ENCODE results near the gene AP3M1.
"Not testable (repeated sequence)": the region's sequence is repeated elsewhere in the genome, so short reads cannot be mapped to it uniquely, and the experiment has no call there.

AP3M1 gene

DNA sequence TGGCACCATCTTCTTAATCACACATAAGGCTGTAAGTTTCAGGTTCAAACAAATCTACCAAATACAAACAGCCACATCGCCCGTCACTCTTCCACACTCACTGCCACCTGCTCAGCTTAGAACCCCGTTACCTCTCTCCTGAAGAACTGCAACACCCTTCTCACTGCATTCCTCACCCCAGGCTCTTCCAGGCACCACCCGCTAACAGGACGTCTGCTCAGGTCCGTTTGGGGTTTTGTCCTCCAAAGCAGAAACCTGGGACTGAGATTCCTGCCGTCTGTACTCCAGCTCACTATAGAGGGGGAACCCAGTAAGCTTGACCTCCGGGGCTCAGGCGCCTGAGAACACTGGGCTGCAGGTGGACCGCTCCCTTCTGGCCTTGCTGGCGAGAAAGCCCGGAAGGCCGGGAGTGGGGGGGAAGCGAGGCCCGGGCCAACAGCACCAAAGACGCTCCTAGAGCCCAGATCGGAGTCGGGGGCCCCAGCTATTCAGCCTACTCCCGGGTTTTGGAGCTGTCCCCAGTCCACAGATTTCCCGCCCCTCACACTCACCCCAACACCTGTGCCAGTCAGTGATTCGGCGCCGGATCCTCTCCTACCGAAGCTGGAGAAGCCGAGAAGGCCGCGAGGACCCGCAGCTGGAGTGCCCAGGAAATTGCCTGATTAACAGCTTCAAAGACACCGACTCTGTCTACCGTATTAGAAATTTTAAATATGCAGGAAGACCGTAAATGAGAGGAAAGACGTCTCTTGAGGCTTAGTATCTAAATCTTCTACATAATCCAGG, at the start of gene AP3M1:
TSS of gene AP3M1 (minus strand) at position 625 of the 786 bp plus-strand sequence. CDS start 12,449 bp downstream, outside the sequence.
- no peak for DNase-seq
- in situ Hi-C loops (cut with MboI; ENCODE audit: low pct_unique_long_range_greater_than_20kb, low sequenced_read_pairs): no loop called here

GRCh38 chr10:74199315-74199714, 48.7 kb upstream of the AP3M1 start:
- in situ Hi-C loops (cut with MboI; ENCODE audit: low pct_unique_long_range_greater_than_20kb, low sequenced_read_pairs): no loop called here

DNA sequence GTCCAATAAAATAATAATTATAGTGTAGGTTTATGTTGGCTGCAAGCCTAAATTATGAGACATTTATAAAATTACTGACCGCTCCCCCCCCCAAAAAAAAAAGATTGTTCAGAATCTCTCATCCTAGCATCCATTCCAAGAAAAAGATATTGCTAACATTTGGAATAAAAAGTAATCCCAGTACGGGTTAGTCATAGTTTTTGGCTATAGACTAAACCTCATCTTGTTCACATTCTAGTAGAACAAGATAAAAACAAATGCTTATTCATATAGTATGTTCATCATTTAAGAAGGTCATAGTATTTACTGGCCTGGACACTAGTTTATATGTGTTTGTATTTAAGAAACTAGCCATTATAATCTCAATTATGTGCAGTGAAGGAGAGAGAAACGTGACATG, 44.4 kb upstream of the AP3M1 start:
- in situ Hi-C loops (cut with MboI; ENCODE audit: low pct_unique_long_range_greater_than_20kb, low sequenced_read_pairs): no loop called here
- no peak for DNase-seq

More at GRCh38 chr10:74199315-74199714, 48.7 kb upstream of the AP3M1 start:
- DNase-seq: no peak

- in situ Hi-C loops (cut with MboI; ENCODE audit: low pct_unique_long_range_greater_than_20kb, low sequenced_read_pairs): no loop called here
- no peak for DNase-seq
These were observed 43.9 kb upstream of the AP3M1 start for GRCh38 chr10:74194545-74194944.

DNA sequence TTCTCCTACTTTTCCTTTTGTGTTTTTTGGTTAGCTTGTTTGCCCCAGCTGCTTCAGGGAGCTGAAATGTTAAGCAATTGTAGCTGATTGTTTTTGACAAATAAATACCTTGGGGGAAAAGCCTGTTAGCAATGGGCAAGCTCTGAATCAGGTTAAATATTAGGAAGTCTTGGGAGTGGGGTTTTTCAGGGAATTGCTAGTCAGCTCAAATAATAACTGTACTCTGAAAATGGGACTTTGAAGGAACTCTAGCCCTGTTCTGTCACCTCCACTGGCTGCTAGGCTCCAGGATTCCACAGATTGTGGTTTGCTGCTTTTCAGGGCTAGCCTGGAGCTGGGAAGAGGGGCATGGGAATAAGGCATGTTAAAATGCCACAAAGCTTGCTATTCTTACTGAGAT, 39.9 kb upstream of the AP3M1 start:
- no peak for DNase-seq
- in situ Hi-C loops (cut with MboI; ENCODE audit: low pct_unique_long_range_greater_than_20kb, low sequenced_read_pairs): no loop called here

GRCh38 chr10:74189999-74190421, 39.4 kb upstream of the AP3M1 start:
- in situ Hi-C loops (cut with MboI; ENCODE audit: low pct_unique_long_range_greater_than_20kb, low sequenced_read_pairs): no loop called here
- peak; percentile 80 for DNase-seq

GRCh38 chr10:74188617-74189016, 38.0 kb upstream of the AP3M1 start:
- in situ Hi-C loops (cut with MboI; ENCODE audit: low pct_unique_long_range_greater_than_20kb, low sequenced_read_pairs); DNase-seq: not testable (repeated sequence)

- DNase-seq: no peak
- in situ Hi-C loops (cut with MboI; ENCODE audit: low pct_unique_long_range_greater_than_20kb, low sequenced_read_pairs): no loop called here
These were observed 36.6 kb upstream of the AP3M1 start for GRCh38 chr10:74187237-74187636.

DNA sequence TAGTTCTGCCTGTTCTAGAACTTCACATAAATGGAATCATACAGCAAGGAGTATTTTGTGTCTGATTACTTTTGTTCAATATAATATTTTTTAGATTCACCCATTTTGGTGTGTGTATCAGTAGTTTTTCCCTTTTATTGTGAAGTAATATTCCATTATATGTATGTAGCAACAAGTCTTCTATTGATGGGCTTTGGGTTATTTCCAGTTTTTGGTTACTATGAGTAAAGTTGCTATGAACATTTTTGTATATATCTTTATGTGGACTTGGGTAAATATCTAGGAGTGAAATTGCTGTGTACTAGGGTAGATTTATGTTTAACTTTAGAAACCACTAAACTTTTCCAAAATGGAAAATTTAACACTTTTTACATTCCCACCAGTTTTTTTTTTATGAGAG, 36.0 kb upstream of the AP3M1 start:
- in situ Hi-C loops (cut with MboI; ENCODE audit: low pct_unique_long_range_greater_than_20kb, low sequenced_read_pairs): no loop called here
- no peak for DNase-seq

- in situ Hi-C loops (cut with MboI; ENCODE audit: low pct_unique_long_range_greater_than_20kb, low sequenced_read_pairs): no loop called here
- no peak for DNase-seq
These were observed 28.6 kb upstream of the AP3M1 start for GRCh38 chr10:74179111-74179710.

DNA sequence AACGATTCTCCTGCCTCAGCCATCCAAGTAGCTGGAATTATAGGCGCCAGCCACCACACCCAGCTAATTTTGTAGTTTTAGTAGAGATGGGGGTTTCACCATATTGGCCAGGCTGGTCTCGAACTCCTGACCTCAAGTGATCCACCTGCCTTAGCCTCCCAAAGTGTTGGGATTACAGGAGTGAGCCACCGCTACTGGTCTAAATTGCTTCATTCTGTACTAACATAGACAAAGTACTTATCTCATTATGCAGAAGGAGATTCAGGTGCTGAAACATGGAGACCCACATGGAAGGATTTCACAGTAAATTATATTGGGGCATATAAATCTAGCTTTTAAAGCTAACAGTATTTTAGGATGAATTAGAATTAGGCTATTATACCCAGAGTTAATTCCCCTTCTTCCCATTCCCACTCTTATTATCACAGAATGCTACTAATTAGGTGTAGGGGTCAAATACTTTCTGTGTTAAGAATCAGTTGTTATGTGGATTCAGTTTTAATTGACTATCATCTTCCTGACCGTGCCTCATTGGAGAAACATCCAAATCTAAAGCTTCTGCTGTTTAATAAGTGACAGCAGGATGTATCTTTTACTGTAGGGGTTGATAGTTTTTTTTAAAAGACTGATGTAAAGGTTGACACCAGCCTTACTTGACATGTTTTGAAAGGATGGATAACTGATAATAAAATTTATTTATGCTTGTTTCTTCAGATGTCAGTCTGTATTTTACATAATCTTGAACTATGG, 27.6 kb upstream of the AP3M1 start:
- DNase-seq: no peak
- in situ Hi-C loops (cut with MboI; ENCODE audit: low pct_unique_long_range_greater_than_20kb, low sequenced_read_pairs): no loop called here

GRCh38 chr10:74177140-74177677, 26.6 kb upstream of the AP3M1 start:
- in situ Hi-C loops (cut with MboI; ENCODE audit: low pct_unique_long_range_greater_than_20kb, low sequenced_read_pairs): no loop called here
- DNase-seq: peak; percentile 55

DNA sequence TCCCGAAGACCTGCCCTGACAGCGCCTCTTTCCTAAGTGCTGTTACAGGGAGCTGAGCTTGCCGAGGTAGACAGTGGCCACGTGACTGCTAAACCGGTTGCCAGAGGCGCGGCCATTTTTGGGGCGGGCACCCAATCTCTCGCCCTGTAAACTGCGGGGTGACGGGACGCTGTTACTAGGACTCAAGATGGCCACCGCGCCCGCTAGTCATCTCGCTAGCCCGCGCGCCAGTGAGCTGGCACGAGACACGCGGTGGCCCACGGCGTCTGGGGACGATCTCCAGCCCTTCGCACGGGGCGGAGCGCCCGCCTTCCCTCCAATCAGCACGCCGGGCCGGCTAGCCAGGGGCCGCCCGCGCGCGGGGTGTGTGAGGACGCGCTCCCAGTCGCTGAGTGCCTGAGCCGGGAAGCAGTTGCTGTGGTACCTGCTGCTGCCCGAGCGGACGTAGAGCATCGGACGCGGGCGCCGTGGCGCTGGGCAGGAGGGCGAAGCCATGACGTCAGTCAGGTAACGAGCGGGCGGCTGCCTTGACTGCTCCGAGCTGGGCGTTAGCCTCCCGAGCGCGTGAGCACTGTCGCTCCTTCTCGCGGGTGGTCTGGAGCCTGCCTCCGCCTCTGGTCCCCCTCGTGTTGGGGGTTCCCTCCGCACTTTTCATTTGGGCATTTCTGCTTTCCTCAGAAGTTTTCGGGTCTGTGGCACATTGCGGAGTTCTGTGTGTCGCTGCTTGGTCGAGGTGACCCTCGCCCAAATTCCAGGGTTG, 25.9 kb upstream of the AP3M1 start:
- in situ Hi-C loops (cut with MboI; ENCODE audit: low pct_unique_long_range_greater_than_20kb, low sequenced_read_pairs): no loop called here
- peak; percentile 98 for DNase-seq

- no peak for DNase-seq
- in situ Hi-C loops (cut with MboI; ENCODE audit: low pct_unique_long_range_greater_than_20kb, low sequenced_read_pairs): no loop called here
These were observed 25.1 kb upstream of the AP3M1 start for GRCh38 chr10:74175510-74176379.

DNA sequence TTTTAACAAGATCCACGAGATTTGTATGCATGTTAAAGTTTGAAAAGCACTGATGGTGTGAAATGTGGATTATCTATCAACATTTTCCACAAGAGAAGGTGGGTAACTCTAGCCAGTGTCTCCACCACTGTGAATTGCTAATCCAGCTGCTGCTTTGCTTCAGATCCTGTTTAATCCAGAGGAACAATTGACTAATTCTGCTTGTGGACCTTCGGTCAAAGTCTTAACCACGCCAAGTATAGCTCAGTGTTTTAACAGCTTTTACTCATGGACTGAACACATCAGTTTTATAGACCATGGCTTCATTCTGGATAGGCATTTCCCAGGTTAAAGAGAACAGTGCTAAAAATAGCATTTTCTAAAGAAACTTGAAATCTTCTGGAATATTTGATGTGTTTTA, 23.9 kb upstream of the AP3M1 start:
- DNase-seq: no peak
- in situ Hi-C loops (cut with MboI; ENCODE audit: low pct_unique_long_range_greater_than_20kb, low sequenced_read_pairs): no loop called here

DNA sequence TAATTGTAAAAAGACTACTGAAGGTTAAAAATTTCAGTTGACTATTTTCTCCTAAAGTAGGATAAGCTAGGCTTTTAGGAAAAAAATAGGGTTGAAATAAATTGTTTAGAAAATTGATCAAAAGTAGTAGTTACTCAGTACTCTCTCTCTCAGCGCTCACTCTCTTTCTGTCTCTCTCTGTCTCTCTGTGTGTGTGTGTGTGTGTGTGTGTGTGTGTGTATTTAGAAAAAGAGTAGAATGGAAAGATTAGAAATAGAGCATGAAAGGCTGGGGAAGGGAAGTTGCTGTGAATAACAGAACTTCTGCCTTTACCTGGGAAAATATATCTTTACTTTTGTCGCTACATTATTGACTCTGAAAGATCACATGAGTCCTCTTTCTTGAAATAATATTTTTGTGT, 21.0 kb upstream of the AP3M1 start:
- in situ Hi-C loops (cut with MboI; ENCODE audit: low pct_unique_long_range_greater_than_20kb, low sequenced_read_pairs): no loop called here
- peak; percentile 48 for DNase-seq

DNA sequence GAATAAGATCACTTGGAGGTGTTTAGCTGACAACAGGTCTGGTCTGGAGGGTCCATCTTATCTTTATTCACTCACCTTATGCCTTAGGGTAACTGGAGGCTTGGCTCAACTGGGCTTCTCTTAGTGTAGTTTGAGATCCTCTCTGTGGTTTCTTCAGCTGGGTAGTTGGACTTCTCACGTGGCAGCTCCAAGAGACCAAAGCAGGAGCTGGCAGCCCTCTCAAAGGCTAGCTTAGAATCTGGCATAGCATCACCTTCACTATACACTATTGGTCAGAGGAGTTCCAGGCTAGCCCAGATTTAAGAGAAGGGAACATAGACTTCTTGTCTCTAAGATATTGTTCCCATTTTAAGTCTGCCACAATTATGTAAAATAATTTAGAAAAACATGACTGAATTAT, 16.8 kb upstream of the AP3M1 start:
- in situ Hi-C loops (cut with MboI; ENCODE audit: low pct_unique_long_range_greater_than_20kb, low sequenced_read_pairs): no loop called here
- DNase-seq: no peak

DNA sequence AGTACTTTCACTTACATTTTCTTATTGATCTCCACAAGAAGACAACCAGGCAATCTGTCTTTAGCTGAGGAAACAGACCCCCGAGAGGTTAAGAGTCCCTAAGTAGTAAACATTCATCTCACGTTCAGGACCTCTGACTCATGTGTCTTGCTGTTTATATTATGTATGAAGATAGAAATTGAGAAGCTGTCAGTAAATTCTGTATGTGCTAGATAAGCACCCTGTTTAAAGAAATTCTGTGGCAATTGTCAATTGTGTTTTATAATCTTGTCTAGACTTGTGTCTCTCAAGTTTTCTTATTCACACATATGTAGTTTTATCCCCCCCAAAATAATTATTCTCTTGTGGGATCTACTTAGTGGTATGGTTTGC, 14.9 kb upstream of the AP3M1 start:
- DNase-seq: no peak
- in situ Hi-C loops (cut with MboI; ENCODE audit: low pct_unique_long_range_greater_than_20kb, low sequenced_read_pairs): no loop called here

Data from KBM-7 (cell line).